Head of caudate nucleus (tissue), 42 donors: Measurements from ENCODE around the gene FGD4.

Source experiments
- DNase-seq, 42 donors: peaks; one replicate each; pipeline versions ENCODE4 v3.0.0 to v3.0.0-alpha.2; 2020 to 2021; ENCODE audit warnings: mixed read lengths in 7 of 42
- intact Hi-C: fragments of 100-400 bp; cut with DNase I; formaldehyde crosslinking; loops from one replicate; pipeline ENCODE4 v1.15.0; 2022

Gene FGD4

DNA sequence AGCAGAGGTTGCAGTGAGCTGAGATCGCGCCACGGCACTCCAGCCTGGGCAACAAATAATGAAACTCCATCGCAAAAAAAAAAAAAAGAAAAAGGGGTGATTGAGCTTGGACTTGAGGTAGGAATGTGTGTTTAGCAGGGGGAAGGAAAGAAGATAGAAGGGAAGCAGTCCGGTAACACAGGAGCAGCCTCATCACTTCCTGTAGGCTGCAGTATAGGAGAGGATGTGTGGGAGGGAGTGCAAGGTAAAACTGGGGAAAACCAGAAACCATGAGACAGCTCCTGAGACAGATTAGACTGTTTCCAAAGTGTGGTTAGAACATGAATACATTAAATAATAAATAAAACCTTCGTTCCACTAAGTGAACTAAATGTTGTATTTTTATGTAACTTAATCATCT lies 49.2 kb downstream of the FGD4 start:
- peak in 1 of 42 donors; percentile 35 for DNase-seq
- intact Hi-C loops = no loop called here

DNA sequence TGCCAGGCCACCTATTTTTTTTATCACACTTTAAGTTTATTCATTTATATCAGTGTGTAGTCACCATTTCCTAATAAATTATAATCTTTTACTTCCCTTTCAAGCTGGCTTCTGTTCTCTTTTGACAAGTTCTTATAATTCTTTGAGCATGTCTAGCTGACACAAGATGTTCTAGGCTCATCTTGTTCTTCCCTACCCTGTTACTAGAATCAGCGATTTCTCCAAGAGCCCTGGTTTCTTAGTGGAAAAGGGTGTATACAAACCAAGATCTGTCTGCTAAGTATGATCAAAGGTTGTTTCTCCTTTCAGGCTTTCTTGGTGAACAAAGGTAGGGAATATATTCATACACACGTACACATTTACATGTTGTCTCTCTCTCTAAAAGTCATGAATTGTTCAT lies 51.0 kb downstream of the FGD4 start:
- no peak for DNase-seq
- intact Hi-C loops = loop anchor here (10.0 kb wide), 1 partner anchor 104 kb away; no protein-coding TSS in a partner anchor

DNA sequence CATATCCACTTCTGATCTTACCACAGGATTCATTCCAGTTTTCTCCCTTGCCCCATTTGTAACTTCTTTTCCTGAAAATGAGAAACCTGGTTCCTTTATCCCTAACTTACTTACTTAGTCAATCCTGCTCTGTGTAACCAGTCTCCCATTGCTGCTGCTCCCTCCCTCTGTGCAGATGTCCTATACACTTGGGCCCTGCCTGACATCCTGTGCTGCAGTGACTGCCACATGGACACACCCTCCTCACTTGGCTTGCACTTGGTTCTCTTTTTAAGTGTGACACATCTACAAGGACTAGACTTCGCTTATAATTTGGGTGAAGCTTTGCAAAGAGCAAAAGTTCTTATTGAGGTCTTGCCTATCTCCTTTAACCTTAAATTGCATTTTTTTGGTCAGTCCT lies 51.4 kb downstream of the FGD4 start:
- DNase-seq = no peak
- intact Hi-C loops = loop anchor here (10.0 kb wide), 1 partner anchor 104 kb away; no protein-coding TSS in a partner anchor

DNA sequence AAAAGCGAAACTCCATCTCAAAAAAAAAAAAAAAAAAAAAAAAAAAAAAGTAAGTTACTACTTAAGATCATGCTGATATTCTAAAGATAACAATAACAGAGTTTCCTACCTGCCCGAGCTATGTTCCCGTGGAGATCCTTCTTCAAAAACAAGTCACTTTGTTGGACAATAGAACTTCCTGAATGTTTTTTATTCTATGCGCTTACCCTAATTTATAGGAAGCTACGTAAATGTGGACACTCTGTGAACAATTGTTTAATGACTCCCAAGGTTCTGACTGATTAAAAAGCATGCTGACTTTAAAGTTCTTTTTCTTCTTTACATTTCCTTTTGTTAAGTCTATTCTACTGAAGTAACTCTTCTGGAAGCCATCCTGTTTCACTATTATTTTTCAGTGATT lies 52.5 kb downstream of the FGD4 start:
- DNase-seq = no peak
- intact Hi-C loops = loop anchor here (10.0 kb wide), 1 partner anchor 103 kb away; no protein-coding TSS in a partner anchor

DNA sequence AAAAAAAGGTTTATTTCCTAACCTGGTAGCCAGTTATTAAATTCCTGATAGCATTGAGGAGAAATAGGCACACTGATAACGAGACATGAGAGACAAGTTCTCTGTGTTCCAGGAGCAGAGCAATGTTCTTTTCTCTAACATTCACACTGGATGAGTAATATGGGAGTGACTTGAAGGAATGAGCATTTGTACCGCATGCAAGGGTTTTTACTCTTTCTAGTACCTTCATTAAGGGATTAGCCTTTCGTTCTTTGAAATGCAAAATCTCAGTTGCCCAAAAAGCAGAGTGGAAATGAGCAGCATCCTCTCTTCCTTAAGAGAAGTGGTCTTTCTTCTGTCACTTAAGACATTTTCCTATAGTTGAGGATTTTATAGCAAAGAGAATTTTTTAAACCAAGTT lies 54.7 kb downstream of the FGD4 start:
- no peak for DNase-seq
- intact Hi-C loops = loop anchor here (10.0 kb wide), 1 partner anchor 101 kb away; no protein-coding TSS in a partner anchor

DNA sequence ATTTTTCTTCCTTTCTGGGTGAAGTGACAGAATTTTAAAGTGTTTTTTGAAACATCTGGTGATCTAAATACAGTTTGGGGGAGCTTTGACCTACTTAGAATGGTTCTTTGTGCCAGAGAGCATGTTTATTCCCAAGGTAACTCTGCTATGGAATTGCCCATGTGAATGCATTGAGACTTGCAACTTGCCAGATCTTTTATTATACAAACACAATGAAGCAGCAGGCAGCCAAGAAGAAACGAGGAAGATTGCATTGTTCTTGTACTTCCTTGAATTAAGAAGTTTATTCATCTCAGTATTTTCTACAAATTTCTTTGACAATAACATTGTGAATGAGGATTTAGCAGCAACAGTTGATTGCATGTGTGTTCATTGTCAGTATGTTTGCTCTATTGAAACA lies 55.5 kb downstream of the FGD4 start:
- intact Hi-C loops = loop anchor here (5.0 to 10.0 kb wide), 2 partner anchors 100 to 207 kb away; no protein-coding TSS in a partner anchor
- DNase-seq = no peak

DNA sequence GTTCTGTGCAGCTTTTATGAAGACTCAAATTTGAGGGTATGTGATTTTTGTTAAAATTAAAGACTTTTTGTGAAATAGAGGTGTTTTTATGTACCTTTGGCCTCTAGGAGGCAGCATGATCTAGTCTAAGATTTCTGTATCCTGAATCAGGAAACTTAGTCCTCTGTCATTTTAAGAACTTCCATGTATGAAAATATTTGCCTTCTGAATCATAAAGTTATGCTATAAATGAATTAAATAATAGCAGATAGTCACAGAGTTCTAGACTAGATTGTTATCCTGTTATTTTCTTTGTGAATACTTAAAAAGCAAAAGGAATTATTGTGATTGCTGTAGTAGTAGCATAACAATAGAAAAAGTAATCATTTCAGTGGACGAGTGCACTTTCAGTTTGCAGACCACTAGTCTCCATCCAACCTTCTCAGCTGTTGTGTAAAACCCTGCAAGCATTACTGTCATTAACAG lies 56.3 kb downstream of the FGD4 start:
- peak in 11 of 42 donors; percentile 15 to 73 (median 53) for DNase-seq

DNA sequence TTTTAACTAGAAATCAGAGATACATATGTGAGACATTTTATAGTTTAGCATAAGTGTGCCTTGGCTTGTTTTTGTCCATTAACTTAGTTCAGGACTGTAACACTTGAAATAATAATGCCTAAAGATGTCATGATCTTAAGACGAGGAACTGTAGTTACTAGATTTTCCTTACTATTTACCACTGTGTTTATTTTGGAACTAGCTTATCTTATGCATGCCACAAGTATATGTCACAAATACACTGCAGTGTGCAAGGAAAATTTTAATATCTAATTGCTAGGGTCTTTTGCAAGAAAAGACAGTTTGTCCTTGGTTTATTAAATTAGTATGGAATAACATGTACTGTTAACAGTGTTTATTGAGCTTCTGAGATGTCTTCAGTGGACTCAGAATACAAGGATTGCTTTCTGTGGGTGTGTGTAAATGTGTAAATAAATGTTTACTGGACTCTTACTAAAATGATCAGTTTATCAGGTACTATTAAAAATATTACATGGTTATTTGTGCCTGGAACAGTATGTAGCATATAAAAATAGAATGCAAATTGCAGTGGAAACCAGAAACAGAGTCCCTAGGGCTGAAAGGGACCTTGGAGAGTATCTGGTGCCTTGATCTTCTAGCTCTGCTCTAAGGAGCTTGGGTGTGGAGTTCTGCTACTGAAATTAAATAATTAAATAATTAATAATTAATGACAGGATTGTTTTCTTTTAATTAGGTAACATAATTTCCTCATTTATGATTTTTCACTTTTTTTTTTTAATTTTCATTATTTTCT lies 58.1 kb downstream of the FGD4 start:
- no peak for DNase-seq
- intact Hi-C loops = loop anchor here (5.0 to 10.0 kb wide), 2 partner anchors 97 to 205 kb away; no protein-coding TSS in a partner anchor

More for the DNA sequence above, 56.3 kb downstream of the FGD4 start:
- intact Hi-C loops = loop anchor here (5.0 to 10.0 kb wide), 2 partner anchors 99 to 207 kb away; no protein-coding TSS in a partner anchor

DNA sequence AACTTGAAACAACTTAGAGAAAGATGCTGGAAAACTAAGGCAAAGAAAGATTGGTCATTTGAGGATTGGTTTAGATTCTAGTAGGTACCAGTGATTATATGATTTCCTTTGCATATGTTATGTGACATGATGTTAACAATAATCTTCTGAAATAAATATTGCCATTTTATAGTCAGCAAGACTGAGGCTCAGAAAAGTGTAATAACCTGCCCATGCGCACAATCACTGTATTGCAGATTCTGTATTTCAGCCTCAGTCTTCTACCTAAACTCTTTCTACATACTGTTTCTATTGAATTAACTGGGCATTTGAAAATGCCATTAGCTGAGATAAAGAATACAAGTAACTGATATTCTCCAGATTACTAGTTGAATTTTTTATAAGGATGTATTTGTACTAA lies 61.3 kb downstream of the FGD4 start:
- DNase-seq = no peak
- intact Hi-C loops = no loop called here

DNA sequence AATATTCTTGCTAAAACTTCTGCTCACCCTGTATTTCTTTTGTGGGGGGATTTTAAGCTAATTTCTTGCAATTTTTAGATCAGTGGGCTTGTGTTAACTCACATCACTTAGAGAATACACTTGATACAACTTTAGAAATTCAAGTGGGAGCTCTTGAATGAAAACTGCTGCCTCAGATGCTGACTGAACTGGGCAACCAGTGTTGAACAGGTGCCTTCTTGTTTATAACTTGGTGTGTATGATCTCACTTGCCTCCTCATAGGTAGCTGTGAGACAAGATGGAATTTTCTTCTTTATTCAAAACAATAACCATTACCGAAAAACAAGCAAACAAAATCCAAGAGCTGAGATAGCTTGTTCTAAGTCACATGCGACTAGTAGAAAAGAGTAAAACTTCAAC lies 63.5 kb downstream of the FGD4 start:
- DNase-seq = no peak
- intact Hi-C loops = no loop called here

DNA sequence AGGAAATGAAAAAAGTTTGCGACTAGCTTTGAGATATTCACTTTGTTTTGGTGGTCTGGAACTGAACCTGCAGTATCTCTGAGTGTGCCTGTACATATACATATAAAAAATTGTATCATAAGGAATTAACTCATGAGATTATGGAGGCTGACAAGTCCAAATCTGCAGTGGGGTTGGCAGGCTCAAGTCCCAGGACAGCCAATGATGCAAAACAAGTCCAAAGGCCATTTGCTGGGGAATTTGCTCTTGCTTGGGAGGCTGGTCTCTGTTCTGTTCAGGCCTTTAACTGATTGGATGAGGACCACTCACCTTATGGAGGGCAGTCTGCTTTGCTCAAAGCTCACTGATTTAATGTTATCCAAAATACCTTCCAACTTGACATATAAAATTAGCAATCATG lies 66.8 kb downstream of the FGD4 start:
- no peak for DNase-seq
- intact Hi-C loops = no loop called here

DNA sequence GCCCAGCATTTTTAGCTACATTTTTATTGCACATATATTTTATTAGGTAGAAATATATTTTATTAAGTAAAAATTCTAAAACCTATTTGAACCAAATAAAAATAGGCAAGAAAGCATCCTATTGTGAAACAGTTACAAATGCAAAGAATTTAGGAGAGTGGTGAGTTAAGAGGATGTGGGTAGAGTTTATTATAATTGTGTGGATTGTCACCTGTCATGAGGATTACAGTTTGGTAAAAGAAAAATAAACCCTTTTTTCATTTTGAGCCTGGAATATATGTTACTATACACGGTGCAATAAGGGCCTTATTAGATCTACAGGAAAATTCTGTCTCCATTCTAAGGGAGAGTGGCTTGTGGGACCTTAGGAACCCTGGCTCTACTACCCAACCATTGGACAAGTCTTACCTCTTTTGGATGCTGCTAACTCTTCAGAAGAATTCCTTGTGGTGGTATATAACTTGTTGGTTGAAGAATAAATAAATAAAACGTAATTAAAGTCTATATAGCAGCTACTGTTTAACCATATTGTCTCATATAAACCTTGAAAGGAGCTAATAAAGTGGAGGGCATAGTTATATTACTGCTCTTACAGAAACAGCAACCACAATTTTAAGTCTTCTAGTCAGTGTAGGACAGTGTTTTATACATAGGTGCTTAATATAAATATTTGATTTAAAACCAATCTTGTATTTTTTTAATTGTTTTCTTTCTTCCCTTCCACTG lies 67.8 kb downstream of the FGD4 start:
- intact Hi-C loops = no loop called here
- DNase-seq = no peak

DNA sequence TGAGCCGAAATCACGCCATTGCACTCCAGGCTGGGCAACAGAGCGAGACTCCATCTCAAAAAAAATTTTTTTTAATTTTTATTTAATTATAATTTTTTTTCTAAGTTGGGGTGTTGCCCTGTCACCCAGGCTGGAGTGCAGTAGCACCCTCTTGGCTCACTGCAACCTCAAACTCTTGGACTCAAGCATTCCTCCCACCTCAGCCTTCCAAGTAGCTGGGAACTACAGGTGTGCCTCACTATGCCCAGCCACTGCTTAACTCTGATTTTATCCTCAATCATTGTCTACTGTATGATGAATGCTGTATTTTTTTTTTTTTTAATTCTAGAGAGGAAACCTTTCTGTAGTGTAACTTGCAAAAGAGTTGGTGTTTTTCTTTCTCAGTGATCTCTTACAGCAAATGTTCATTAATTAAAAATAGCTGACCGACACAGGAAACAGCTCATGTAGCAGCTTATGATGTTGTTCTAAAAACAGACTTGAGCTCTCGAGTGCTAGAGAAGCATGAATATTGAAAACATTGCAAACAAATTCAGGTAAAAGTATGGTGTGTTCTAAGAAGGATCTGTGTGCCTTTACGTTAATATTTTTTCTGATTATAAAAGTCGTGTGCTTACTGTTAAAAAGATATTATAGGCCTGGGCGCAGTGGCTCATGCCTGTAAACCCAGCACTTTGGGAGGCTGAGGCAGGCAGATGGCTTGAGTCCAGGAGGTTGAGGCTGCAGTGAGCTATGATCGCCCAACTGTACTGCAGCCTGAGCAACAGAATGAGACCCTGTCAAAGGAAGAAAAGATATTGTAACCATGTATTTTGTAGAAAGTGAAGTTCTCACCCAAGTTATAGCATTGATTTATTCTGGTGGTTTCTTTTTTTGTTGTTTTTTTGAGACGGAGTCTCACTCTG lies 68.9 kb downstream of the FGD4 start:
- intact Hi-C loops = no loop called here
- no peak for DNase-seq

DNA sequence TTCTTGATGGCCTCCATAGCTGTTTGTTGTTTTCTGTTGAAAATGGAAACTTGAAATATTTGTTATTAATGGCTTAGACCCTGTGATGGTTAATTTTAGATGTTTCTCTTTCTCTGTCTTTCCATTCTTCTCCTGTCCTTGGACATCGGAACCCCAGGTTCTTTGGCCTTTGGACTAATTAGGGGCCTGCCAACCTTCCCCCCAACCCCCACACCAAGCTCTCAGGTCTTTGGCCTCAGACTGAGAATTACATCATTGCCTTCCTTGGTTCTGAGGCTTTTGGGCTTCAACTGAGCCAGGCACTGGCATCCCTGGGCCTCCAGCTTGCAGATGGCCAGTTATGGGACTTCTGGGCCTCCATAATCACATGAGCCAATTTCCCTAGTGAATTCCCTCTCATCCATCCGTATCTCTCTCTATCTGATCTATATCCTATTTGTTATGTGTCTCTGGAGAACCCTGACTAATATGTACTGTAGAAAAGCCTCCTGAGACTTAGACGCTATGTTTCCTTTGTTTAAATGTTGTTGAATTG lies 71.6 kb downstream of the FGD4 start:
- intact Hi-C loops = no loop called here

DNA sequence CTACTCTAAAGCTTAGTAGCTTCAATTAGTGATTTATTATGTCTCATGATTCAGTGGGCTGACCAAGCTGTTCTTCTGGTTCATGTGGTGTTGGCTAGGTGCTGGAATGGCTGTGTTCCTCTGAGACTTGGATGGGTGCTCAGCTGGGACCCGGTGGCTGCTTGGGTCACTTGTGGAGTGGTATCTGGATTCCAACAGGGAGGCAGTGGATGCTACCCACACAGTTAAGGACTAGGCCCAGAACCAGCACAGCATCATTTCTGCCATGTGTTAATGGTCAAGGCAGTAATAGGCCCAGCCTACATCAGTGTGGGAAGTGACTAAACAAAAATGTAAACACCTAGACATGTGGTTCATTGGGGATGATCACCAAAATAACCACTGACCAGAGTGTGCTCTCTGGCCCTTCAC lies 72.2 kb downstream of the FGD4 start:
- no peak for DNase-seq
- intact Hi-C loops = no loop called here

More for the DNA sequence above, 71.6 kb downstream of the FGD4 start:
- DNase-seq = no peak

DNA sequence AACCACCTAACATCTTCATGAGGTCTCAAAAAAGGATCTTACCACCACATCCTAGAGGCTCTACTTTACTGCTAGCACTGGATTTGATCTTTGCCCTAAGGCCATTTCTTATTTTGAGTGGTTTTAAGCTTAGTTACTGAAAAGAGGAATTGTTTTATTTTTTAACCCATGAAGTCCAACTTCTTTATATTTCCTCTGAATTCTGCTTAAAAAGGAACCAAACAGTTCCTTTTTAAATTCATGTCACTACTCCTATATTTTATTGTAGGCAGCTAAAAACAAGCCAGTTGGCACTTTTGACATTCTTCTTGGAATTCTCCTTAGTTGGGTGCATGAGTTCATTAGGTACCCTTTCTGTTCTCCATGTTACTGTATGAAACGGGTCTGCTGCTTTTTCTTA lies 76.4 kb downstream of the FGD4 start:
- intact Hi-C loops = no loop called here

DNA sequence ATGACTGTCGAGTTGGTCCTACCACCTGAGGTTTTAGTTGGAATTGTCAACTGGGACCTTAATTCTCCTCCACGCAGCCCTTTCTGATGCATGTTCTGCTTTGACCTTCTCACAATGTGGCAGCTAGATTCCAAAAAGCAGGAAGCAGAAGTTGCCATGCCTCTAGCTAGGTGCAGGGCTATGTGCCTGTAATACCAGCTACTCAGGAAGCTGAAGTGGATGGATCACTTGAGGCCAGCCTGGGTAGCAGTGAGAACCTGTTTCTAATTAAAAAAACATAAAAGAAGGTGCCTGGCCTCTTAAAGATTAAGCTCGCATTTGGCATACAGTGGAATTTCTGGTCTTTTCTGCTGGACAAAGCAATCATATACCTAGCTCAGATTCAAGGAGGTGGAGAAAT lies 77.1 kb downstream of the FGD4 start:
- intact Hi-C loops = no loop called here
- DNase-seq = no peak

More for the DNA sequence above, 76.4 kb downstream of the FGD4 start:
- DNase-seq = no peak

DNA sequence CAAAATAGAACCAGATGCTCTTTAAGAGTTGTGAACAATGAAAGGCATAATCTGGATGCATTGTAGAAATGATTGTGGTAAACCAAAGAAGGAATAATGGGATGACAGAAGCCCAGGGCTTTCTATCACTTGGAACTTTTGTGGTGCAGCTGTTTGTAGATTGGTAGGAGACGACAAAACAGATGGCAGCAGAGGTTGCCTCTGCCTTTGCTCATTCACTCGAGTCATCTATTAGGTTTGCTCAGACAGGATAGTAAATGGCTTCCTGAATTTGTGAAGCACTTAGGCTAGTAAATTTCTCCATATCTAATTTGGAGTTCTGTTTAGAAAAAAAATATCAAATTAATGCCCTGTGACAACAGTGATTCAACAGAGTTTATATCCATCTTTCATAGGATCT lies 78.4 kb downstream of the FGD4 start:
- no peak for DNase-seq
- intact Hi-C loops = no loop called here

DNA sequence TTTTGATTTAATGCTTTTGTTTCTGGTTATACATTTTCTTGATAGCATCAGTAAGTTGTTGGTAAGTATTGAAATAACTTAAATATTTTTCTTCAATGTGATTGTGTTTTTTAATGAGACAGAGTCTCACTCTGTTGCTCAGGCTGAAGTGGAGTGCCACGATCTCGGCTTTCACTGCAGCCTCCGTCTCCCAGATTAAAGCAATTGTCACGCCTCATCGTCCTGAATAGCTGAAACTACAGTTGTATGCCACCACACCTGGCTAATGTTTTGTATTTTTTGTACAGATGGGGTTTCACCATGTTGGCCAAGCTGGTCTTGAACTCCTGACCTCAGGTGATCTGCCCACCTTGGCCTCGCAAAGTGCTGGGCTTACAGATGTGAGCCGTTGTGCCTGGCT lies 78.8 kb downstream of the FGD4 start:
- DNase-seq = no peak
- intact Hi-C loops = no loop called here
